Measurements from ENCODE around the gene IFFO2. TPM values are rescaled to one million over a fixed set of nuclear protein-coding genes. Genes with fewer than 3 reads are reported as not detected.
"Not testable (repeated sequence)": the region's sequence is repeated elsewhere in the genome, so short reads cannot be mapped to it uniquely, and the experiment has no call there.

The IFFO2 gene
- total RNA-seq, 1 donor: 37.5 TPM

- Histone ChIP-seq H3K4me1 (ENCODE audit: insufficient read depth, low read length) (no peaks in the 10 kb centered on the region), H3K9me3 (ENCODE audit: low read depth, low read length) (no peaks in the 10 kb centered on the region), H3K27me3 (ENCODE audit: insufficient read depth, low read length) (no peaks in the 10 kb centered on the region), H3K4me3 (ENCODE audit: low read length) (no peak overlapping the region)
Measured at GRCh38 chr1:18870957-18871356, 85.5 kb downstream of the IFFO2 start.

- not testable (repeated sequence) for H3K4me1 ChIP-seq (ENCODE audit: insufficient read depth, low read length); H3K27me3 ChIP-seq (ENCODE audit: insufficient read depth, low read length); H3K9me3 ChIP-seq (ENCODE audit: low read depth, low read length); H3K4me3 ChIP-seq (ENCODE audit: low read length)
Measured at GRCh38 chr1:18870595-18870865, 85.9 kb downstream of the IFFO2 start.

GRCh38 chr1:18869847-18870594, 86.5 kb downstream of the IFFO2 start:
- no peak overlapping the region for H3K4me3 ChIP-seq (ENCODE audit: low read length)
- no peaks in the 10 kb centered on the region for H3K4me1 ChIP-seq (ENCODE audit: insufficient read depth, low read length)
- no peaks in the 10 kb centered on the region for H3K27me3 ChIP-seq (ENCODE audit: insufficient read depth, low read length)
- no peaks in the 10 kb centered on the region for H3K9me3 ChIP-seq (ENCODE audit: low read depth, low read length)

- Histone ChIP-seq H3K27me3 (ENCODE audit: insufficient read depth, low read length) (no peaks in the 10 kb centered on the region), H3K4me3 (ENCODE audit: low read length) (no peak overlapping the region), H3K9me3 (ENCODE audit: low read depth, low read length) (no peaks in the 10 kb centered on the region), H3K4me1 (ENCODE audit: insufficient read depth, low read length) (no peaks in the 10 kb centered on the region)
Measured at GRCh38 chr1:18868801-18869424, 87.6 kb downstream of the IFFO2 start.

- Histone ChIP-seq H3K9me3 (ENCODE audit: low read depth, low read length) (no peaks in the 10 kb centered on the region), H3K4me1 (ENCODE audit: insufficient read depth, low read length) (no peaks in the 10 kb centered on the region), H3K4me3 (ENCODE audit: low read length) (no peak overlapping the region), H3K27me3 (ENCODE audit: insufficient read depth, low read length) (no peaks in the 10 kb centered on the region)
Measured at GRCh38 chr1:18868354-18868753, 88.1 kb downstream of the IFFO2 start.

GRCh38 chr1:18866846-18867245, 89.6 kb downstream of the IFFO2 start:
- Histone ChIP-seq H3K4me3 (ENCODE audit: low read length) (no peak overlapping the region), H3K9me3 (ENCODE audit: low read depth, low read length) (no peaks in the 10 kb centered on the region), H3K27me3 (ENCODE audit: insufficient read depth, low read length) (no peaks in the 10 kb centered on the region), H3K4me1 (ENCODE audit: insufficient read depth, low read length) (no peaks in the 10 kb centered on the region)

- H3K4me3 ChIP-seq (ENCODE audit: low read length): no peak overlapping the region
- H3K9me3 ChIP-seq (ENCODE audit: low read depth, low read length): no peaks in the 10 kb centered on the region
- no peaks in the 10 kb centered on the region for H3K27me3 ChIP-seq (ENCODE audit: insufficient read depth, low read length)
- no peaks in the 10 kb centered on the region for H3K4me1 ChIP-seq (ENCODE audit: insufficient read depth, low read length)
Measured at GRCh38 chr1:18866314-18866713, 90.2 kb downstream of the IFFO2 start.

- Histone ChIP-seq H3K4me1 (ENCODE audit: insufficient read depth, low read length) (no peaks in the 10 kb centered on the region), H3K9me3 (ENCODE audit: low read depth, low read length) (no peaks in the 10 kb centered on the region), H3K27me3 (ENCODE audit: insufficient read depth, low read length) (no peaks in the 10 kb centered on the region), H3K4me3 (ENCODE audit: low read length) (no peak overlapping the region)
Measured at GRCh38 chr1:18865176-18865575, 91.3 kb downstream of the IFFO2 start.

GRCh38 chr1:18861590-18861989, 94.9 kb downstream of the IFFO2 start:
- Histone ChIP-seq H3K4me3 (ENCODE audit: low read length) (no peak overlapping the region), H3K9me3 (ENCODE audit: low read depth, low read length) (no peaks in the 10 kb centered on the region), H3K27me3 (ENCODE audit: insufficient read depth, low read length) (no peaks in the 10 kb centered on the region), H3K4me1 (ENCODE audit: insufficient read depth, low read length) (no peaks in the 10 kb centered on the region)

- no peak overlapping the region for H3K4me3 ChIP-seq (ENCODE audit: low read length)
- no peaks in the 10 kb centered on the region for H3K4me1 ChIP-seq (ENCODE audit: insufficient read depth, low read length)
- no peaks in the 10 kb centered on the region for H3K27me3 ChIP-seq (ENCODE audit: insufficient read depth, low read length)
- H3K9me3 ChIP-seq (ENCODE audit: low read depth, low read length): no peaks in the 10 kb centered on the region
Measured at GRCh38 chr1:18861082-18861481, 95.4 kb downstream of the IFFO2 start.

- Histone ChIP-seq H3K4me3 (ENCODE audit: low read length) (no peak within 1 kb of the TSS), H3K9me3 (ENCODE audit: low read depth, low read length) (no peaks in the 10 kb centered on the region)
Measured at GRCh38 chr1:18859560-18859959, 96.9 kb downstream of the IFFO2 start, which contains the start of gene TAS1R2. TAS1R2 (minus strand) TSS chr1:18859660; CDS start chr1:18859660, 0 bp downstream.

GRCh38 chr1:18858070-18858688, 98.3 kb downstream of the IFFO2 start:
- no peak overlapping the region for H3K4me3 ChIP-seq (ENCODE audit: low read length)
- H3K9me3 ChIP-seq (ENCODE audit: low read depth, low read length): no peaks in the 10 kb centered on the region
- H3K4me1 ChIP-seq (ENCODE audit: insufficient read depth, low read length): no peaks in the 10 kb centered on the region
- no peaks in the 10 kb centered on the region for H3K27me3 ChIP-seq (ENCODE audit: insufficient read depth, low read length)

More at GRCh38 chr1:18859560-18859959, 96.9 kb downstream of the IFFO2 start, which contains the start of gene TAS1R2:
- Histone ChIP-seq H3K4me1 (ENCODE audit: insufficient read depth, low read length) (no peaks in the 10 kb centered on the region), H3K27me3 (ENCODE audit: insufficient read depth, low read length) (no peaks in the 10 kb centered on the region)

GRCh38 chr1:18856435-18856834, 100.0 kb downstream of the IFFO2 start:
- Histone ChIP-seq H3K9me3 (ENCODE audit: low read depth, low read length) (no peaks in the 10 kb centered on the region), H3K4me1 (ENCODE audit: insufficient read depth, low read length) (no peaks in the 10 kb centered on the region), H3K27me3 (ENCODE audit: insufficient read depth, low read length) (no peaks in the 10 kb centered on the region), H3K4me3 (ENCODE audit: low read length) (no peak overlapping the region)

- Histone ChIP-seq H3K27me3 (ENCODE audit: insufficient read depth, low read length) (no peaks in the 10 kb centered on the region), H3K9me3 (ENCODE audit: low read depth, low read length) (no peaks in the 10 kb centered on the region), H3K4me3 (ENCODE audit: low read length) (no peak overlapping the region), H3K4me1 (ENCODE audit: insufficient read depth, low read length) (no peaks in the 10 kb centered on the region)
Measured at GRCh38 chr1:18855573-18855972, 100.9 kb downstream of the IFFO2 start.

- Histone ChIP-seq H3K9me3 (ENCODE audit: low read depth, low read length) (no peaks in the 10 kb centered on the region), H3K4me3 (ENCODE audit: low read length) (no peak overlapping the region)
Measured at GRCh38 chr1:18854331-18855025, 102.0 kb downstream of the IFFO2 start.

More at GRCh38 chr1:18854331-18855025, 102.0 kb downstream of the IFFO2 start:
- no peaks in the 10 kb centered on the region for H3K4me1 ChIP-seq (ENCODE audit: insufficient read depth, low read length)
- no peaks in the 10 kb centered on the region for H3K27me3 ChIP-seq (ENCODE audit: insufficient read depth, low read length)
